Measurements from ENCODE around the gene ABHD13.

DNA sequence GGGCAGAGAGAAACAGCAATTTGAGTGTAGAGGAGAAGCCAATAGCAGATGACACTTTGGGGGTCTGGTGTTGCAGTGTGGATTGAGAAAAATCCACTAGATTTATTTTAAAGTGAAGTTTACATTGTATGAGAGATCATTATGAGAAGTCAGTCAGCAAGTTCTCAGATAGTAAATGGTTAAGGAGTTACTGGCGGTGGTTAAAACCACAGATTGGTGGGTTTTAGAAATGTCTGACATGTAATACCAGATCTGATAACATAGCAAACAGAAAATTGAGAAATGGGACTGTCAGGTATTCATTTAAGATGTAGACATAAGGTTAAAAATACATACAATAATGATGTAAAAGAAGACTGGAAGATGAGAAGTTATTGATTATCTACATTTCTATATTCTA is 7.2 kb downstream of the ABHD13 start:
- TF ChIP-seq POLR2A (IDR thresholded peaks at IDR 0.05; ENCODE audit: low read length) (no peak), GATA1 (IDR thresholded peaks at IDR 0.05; ENCODE audit: low read depth, low read length) (no peak)
